HFFc6 (cell line): Measurements from ENCODE around the gene LMAN2. TPM values are rescaled to one million over a fixed set of nuclear protein-coding genes. Genes with fewer than 3 reads are reported as not detected.

Experiments
- DNase-seq: peaks from one replicate; pipeline ENCODE4 v3.0.0-alpha.2; 2018
- H3K27ac Mint-ChIP-seq: 2 replicates; pipeline ENCODE4 v1.8.0; 2020; ENCODE audit warnings: mild to moderate bottlenecking, mixed read lengths
- H3K27me3 Mint-ChIP-seq: 2 replicates; pipeline ENCODE4 v1.8.0; 2021; ENCODE audit warnings: mild to moderate bottlenecking, moderate library complexity, mixed read lengths; ENCODE audit not compliant: insufficient read depth
- H3K36me3 Mint-ChIP-seq: 2 replicates; pipeline ENCODE4 v1.8.0; 2021; ENCODE audit warnings: low read depth, mixed read lengths
- H3K4me1 Mint-ChIP-seq: 2 replicates; pipeline ENCODE4 v1.8.0; 2020; ENCODE audit warnings: low read depth, mixed read lengths
- H3K4me3 Mint-ChIP-seq: 2 replicates; pipeline ENCODE4 v1.8.0; 2020; ENCODE audit warnings: mild to moderate bottlenecking, moderate library complexity, mixed read lengths
- H3K9me3 Mint-ChIP-seq: 2 replicates; pipeline ENCODE4 v1.8.0; 2020; ENCODE audit warnings: mild to moderate bottlenecking, mixed read lengths
- CTCF ChIP-seq: fragments of 200-600 bp; sonication (generic); IDR thresholded peaks from 2 replicates; pipeline ENCODE4 v1.5.0; 2021; ENCODE audit warnings: antibody characterized with exemption, mild to moderate bottlenecking
- total RNA-seq, 6 experiments: library from RNA; stranded (reverse); fragmentation: NEBNext Ultra II Directional; extraction: Animal tissue kit (Norgen Biotek cat#: 25700); gene quantifications; 2 replicates in 1 of 6; 3 replicates in 5 of 6; pipeline ENCODE4 v1.2.3, GENCODE V29; 2021

The LMAN2 gene
- total RNA-seq, 6 experiments from 2014 or later = 153 to 169 (median 164) TPM

- Mint-ChIP-seq H3K4me1 (peaks cover 27% of the 10 kb centered on the region), H3K9me3 (no peaks in the 10 kb centered on the region), H3K27ac (peak overlapping the region; percentile 98), H3K36me3 (no peaks in the 10 kb centered on the region), H3K4me3 (peak overlapping the region; percentile 83), H3K27me3 (peaks cover 16% of the 10 kb centered on the region)
- TF ChIP-seq CTCF = no peak
- DNase-seq = peak; percentile 96
Measured at GRCh38 chr5:177389241-177390169, 38.0 kb upstream of the LMAN2 start.

GRCh38 chr5:177388521-177389052 is 37.1 kb upstream of the LMAN2 start:
- peaks cover 23% of the 10 kb centered on the region for H3K27me3 Mint-ChIP-seq
- H3K36me3 Mint-ChIP-seq = no peaks in the 10 kb centered on the region
- H3K4me3 Mint-ChIP-seq = no peak overlapping the region; the same call in 1 of the 2 replicates
- no peak for TF ChIP-seq CTCF
- peak overlapping the region; percentile 98 for H3K27ac Mint-ChIP-seq
- peaks cover 27% of the 10 kb centered on the region for H3K4me1 Mint-ChIP-seq
- DNase-seq = no peak
- H3K9me3 Mint-ChIP-seq = no peaks in the 10 kb centered on the region

GRCh38 chr5:177387405-177387804 is 35.9 kb upstream of the LMAN2 start:
- TF ChIP-seq CTCF = no peak
- Mint-ChIP-seq H3K4me1 (peaks cover 27% of the 10 kb centered on the region), H3K4me3 (no peak overlapping the region), H3K9me3 (no peaks in the 10 kb centered on the region), H3K27ac (no peak overlapping the region), H3K27me3 (peaks cover 24% of the 10 kb centered on the region), H3K36me3 (no peaks in the 10 kb centered on the region)
- no peak for DNase-seq

- no peak for DNase-seq
- Mint-ChIP-seq H3K9me3 (no peaks in the 10 kb centered on the region), H3K4me3 (no peak overlapping the region), H3K27ac (no peak overlapping the region), H3K27me3 (peaks cover 26% of the 10 kb centered on the region), H3K4me1 (peaks cover 27% of the 10 kb centered on the region), H3K36me3 (no peaks in the 10 kb centered on the region)
- no peak for TF ChIP-seq CTCF
Measured at GRCh38 chr5:177386542-177386941, 35.1 kb upstream of the LMAN2 start.

- Mint-ChIP-seq H3K9me3 (no peaks in the 10 kb centered on the region), H3K4me1 (peaks cover 34% of the 10 kb centered on the region), H3K27ac (no peak overlapping the region), H3K36me3 (no peaks in the 10 kb centered on the region), H3K27me3 (peaks cover 32% of the 10 kb centered on the region), H3K4me3 (no peak overlapping the region)
- no peak for TF ChIP-seq CTCF
- no peak for DNase-seq
Measured at GRCh38 chr5:177385720-177386119, 34.3 kb upstream of the LMAN2 start.
